GM12891 (cell line): Measurements from ENCODE around the gene KNL1.
A peak's percentile ranks its signal among the peaks of the same experiment; 100 is the strongest.
"Not testable (repeated sequence)": the region's sequence is repeated elsewhere in the genome, so short reads cannot be mapped to it uniquely, and the experiment has no call there.

Experiments
- DNase-seq: peaks from one replicate; pipeline ENCODE4 v3.0.0; 2011; ENCODE audit warnings: low spot score; ENCODE audit not compliant: insufficient read length
- FAIRE-seq: peaks from 2 replicates; lab custom pipeline; 2011; peaks lifted over from hg19 to GRCh38; lab: Jason Lieb, UNC
- PAX5 ChIP-seq: IDR thresholded peaks from 2 replicates; pipeline ENCODE4 v1.6.1; 2011; ENCODE audit warnings: low read length, moderate library complexity, mild to moderate bottlenecking; ENCODE audit not compliant: insufficient read depth, severe bottlenecking
- POLR2A ChIP-seq: IDR thresholded peaks from 2 replicates; pipeline ENCODE4 v1.6.1; 2011; ENCODE audit warnings: low read depth, low read length, control low read depth
- POLR2AphosphoS5 ChIP-seq: IDR thresholded peaks from 2 replicates; pipeline ENCODE4 v1.6.1; 2011; ENCODE audit warnings: low read depth, low read length, control low read depth
- POU2F2 ChIP-seq: IDR thresholded peaks from 2 replicates; pipeline ENCODE4 v1.6.1; 2011; ENCODE audit warnings: low read depth, mild to moderate bottlenecking, control low read depth, low read length, moderate library complexity
- SPI1 ChIP-seq: IDR thresholded peaks from 2 replicates; pipeline ENCODE4 v1.6.1; 2011; ENCODE audit warnings: low read depth, low read length, control low read depth
- TAF1 ChIP-seq: IDR thresholded peaks from 2 replicates; pipeline ENCODE4 v1.6.1; 2011; ENCODE audit warnings: low read depth, low read length, control low read depth

Gene KNL1

DNA sequence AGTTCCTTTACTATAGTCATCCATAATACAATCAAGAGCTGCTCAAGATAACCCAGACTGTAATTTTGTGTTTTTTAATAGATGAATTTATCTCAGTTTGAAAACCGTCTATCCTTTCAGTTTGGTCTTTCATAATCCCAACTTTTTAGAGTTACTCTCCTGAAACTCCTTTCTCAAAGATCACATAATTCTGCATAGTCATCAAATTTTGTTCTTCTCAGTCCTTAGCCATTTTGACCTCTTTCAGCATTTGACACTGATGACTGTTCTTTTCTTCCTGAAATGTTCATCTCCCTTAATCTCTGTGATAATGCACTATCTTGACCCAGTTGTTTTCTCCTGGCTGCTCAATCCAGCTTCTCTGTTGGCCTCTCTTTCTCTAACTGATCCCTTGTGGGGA is 53.5 kb downstream of the KNL1 start:
- TF ChIP-seq POU2F2 (no peak), PAX5 (no peak), SPI1 (no peak), POLR2AphosphoS5 (no peak), TAF1 (no peak), POLR2A (no peak)
- FAIRE-seq = no peak
- DNase-seq = no peak

DNA sequence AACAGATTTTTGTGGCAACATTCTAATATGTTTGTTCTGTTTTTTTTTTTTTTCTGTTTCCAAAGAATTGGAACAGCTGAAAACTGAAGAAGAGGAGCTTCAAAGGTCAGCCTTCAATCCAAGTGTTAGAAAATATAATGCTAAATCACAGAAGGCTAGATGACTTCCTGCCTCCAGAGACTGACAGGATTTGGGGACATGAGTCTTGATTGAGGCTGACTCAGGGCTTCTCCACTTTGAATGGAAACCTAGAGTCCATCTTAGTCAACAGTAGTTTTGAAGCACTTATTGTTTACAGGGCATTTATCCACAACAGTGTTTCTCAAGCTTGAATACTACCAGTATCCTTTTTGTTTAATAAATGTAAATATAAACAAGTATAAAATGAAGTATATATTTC is 56.4 kb downstream of the KNL1 start:
- FAIRE-seq = no peak
- no peak for DNase-seq
- TF ChIP-seq POU2F2 = no peak
- TF ChIP-seq POLR2A = no peak
- no peak for TF ChIP-seq TAF1
- TF ChIP-seq POLR2AphosphoS5 = no peak
- TF ChIP-seq PAX5 = no peak
- TF ChIP-seq SPI1 = no peak

DNA sequence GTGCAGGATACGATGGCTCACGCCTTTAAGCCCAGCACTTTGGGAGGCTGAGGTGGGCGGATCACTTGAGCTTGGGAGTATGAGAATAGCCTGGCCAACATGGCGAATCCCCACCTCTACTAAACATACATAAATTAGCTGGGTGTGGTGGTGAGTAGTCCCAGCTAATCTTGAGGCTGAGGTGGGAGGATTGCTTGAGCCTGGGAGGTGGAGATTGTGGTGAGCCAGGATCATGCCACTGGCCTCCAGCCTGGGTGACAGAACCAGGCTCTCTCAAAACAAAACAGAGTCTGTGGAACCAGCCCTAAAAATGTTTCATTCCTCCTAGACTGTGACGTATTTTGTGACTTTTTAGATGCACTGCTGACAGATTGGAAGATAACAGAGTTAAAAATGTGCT is 66.6 kb downstream of the KNL1 start:
- TF ChIP-seq POU2F2 = no peak
- no peak for TF ChIP-seq PAX5
- TF ChIP-seq TAF1 = no peak
- no peak for TF ChIP-seq SPI1
- no peak for TF ChIP-seq POLR2A
- TF ChIP-seq POLR2AphosphoS5 = no peak
- DNase-seq = no peak
- no peak for FAIRE-seq

DNA sequence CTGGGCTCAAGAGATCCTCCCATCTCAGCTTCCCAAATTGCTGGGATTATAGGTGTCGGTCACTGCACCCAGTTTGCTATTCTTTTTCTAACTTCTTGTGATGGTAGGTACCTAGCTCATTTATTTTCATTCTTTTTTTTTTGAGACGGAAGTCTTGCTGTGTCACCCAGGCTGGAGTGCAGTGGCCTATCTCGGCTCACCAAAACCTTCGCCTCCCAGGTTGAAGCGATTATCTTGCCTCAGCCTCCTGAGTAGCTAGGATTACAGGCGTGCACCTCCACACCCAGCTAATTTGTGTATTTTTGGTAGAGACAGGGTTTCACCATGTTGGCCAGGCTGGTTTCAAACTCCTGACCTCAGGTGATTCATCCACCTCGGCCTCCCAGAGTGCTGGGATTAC is 70.9 kb downstream of the KNL1 start:
- DNase-seq (no peak), FAIRE-seq (no peak)
- TF ChIP-seq PAX5 (no peak), POLR2A (no peak), POLR2AphosphoS5 (no peak), TAF1 (no peak), POU2F2 (no peak), SPI1 (no peak)

DNA sequence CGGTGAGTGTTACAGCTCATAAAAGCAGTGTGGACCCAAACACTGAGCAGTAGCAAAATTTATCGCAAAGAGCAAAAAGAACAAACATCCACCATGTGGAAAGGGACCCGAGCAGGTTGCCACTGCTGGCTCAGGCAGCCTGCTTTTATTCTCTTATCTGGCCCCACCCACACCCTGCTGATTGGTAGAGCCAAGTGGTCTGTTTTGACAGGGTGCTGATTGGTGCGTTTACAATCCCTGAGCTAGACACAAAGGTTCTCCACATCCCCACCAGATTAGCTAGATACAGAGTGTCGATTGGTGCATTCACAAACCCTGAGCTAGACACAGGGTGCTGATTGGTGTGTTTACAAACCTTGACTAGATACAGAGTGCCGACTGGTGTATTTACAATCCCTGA is 82.2 kb downstream of the KNL1 start:
- FAIRE-seq, DNase-seq: not testable (repeated sequence)

DNA sequence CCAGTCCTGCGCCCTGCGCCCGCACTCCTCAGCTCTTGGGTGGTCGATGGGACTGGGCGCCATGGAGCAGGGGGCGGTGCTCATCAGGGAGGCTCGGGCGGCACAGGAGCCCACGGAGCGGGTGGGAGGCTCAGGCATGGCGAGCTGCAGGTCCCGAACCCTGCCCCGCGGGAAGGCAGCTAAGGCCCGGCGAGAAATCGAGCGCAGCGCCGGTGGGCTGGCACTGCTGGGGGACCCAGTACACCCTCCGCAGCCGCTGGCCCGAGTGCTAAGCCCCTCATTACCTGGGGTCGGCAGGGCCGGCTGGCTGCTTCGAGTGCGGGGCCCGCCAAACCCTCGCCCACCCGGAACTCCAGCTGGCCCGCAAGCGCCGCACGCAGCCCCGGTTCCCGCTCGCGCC is 82.9 kb downstream of the KNL1 start:
- not testable (repeated sequence) for DNase-seq, FAIRE-seq

DNA sequence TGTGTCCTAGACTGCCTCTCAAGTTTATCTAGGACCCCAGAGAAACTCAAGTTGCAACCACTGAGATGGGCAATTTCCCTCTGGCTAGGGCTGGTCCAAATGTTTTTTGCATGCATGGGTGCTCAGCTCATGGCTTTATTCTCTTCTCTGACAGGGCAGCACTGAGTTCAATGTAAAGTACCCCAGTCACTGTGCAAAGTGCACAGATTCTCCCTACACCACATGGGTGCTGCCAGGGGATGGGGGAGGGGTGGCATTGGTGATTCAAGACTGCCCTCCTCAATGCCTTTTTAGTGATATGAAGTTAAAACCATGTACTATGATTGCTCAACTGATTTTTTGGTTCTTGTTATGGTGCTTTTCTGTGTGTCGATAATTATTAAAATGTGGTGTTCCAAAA is 86.1 kb downstream of the KNL1 start:
- TF ChIP-seq POLR2AphosphoS5 (no peak), POU2F2 (no peak), PAX5 (no peak)
- FAIRE-seq (peak; percentile 13), DNase-seq (no peak)

DNA sequence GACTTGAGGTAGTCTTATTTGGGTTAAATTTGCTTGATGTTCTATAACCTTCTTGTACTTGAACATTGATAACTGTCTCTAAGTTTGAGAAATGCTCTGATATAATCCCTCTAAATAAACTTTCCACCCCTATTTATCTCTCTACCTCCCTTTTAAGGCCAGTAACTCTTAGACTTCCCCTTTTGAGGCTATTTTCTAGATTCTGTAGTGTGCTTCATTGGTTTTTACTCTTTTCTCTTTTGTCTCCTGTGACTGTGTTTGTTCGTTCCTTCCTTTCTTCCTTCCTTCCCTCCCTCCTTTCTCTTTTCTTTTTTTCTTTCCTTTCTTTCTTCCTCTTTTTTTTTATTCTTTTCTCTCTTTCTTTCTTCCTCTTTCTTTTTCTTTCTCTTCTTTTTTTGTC is 86.9 kb downstream of the KNL1 start:
- not testable (repeated sequence) for DNase-seq, FAIRE-seq
- TF ChIP-seq SPI1 = peak; percentile 71

DNA sequence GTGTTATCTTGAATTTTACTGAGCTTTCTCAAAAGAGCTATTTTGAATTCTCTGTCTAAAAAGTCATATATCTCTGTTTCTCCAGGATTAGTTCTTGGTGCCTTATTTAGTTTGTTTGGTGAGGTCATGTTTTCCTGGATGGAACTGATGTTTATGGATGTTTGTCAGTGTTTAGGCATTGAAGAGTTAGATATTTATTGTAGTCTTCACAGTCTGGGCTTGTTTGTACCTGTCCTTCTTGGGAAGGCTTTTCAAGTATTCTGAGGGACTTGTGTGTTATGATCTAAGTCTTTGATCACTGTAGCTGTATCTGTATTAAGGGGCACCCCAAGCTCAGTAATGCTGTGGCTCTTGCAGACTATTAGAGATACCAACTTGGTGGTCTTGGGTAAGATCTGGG is 90.3 kb downstream of the KNL1 start:
- DNase-seq = no peak
- no peak for FAIRE-seq
- TF ChIP-seq POU2F2 (no peak), POLR2A (no peak), TAF1 (no peak), POLR2AphosphoS5 (no peak), PAX5 (no peak), SPI1 (no peak)

DNA sequence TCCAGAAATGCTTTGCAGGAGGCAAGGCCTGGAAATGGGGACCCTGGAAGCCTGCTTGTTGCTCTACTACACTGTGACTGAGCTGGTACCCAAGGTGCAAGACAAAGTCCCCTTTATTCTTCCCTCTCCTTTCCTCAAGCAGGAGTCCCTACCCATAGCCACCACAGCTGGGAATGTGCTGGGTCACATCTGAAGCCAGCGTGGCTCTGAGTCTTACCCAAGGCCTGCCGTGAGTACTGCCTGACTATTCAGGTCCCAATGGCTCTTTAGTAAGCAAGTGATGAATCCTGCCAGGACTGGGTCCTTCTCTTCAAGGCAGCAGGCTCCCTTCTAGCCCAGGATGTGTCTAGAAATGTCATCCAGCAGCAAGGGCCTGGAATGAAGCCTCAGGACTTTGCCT is 91.3 kb downstream of the KNL1 start:
- TF ChIP-seq POLR2AphosphoS5 (no peak), SPI1 (no peak), POU2F2 (no peak), TAF1 (no peak), POLR2A (no peak), PAX5 (no peak)
- DNase-seq = no peak
- no peak for FAIRE-seq
